DND-41 (cell line): ENCODE measurements around the gene RPGRIP1L.

ENCODE experiments used
- EZH2 ChIP-seq: IDR thresholded peaks from 3 replicates; pipeline ENCODE4 v1.6.1; 2012; ENCODE audit warnings: borderline replicate concordance, low read depth, mild to moderate bottlenecking, moderate library complexity, low read length, inconsistent platforms; ENCODE audit not compliant: severe bottlenecking
- TF ChIP-seq, protein P1 (sequence below): IDR thresholded peaks from 2 replicates; pipeline ENCODE4 v1.5.1; 2012; ENCODE audit warnings: borderline replicate concordance, low read length, moderate library complexity, mild to moderate bottlenecking; ENCODE audit not compliant: poor library complexity, severe bottlenecking; ENCODE audit errors: extremely low read depth

GRCh38 chr16:53620476-53620875, 83.2 kb downstream of the RPGRIP1L start:
- TF ChIP-seq, protein P1, sequence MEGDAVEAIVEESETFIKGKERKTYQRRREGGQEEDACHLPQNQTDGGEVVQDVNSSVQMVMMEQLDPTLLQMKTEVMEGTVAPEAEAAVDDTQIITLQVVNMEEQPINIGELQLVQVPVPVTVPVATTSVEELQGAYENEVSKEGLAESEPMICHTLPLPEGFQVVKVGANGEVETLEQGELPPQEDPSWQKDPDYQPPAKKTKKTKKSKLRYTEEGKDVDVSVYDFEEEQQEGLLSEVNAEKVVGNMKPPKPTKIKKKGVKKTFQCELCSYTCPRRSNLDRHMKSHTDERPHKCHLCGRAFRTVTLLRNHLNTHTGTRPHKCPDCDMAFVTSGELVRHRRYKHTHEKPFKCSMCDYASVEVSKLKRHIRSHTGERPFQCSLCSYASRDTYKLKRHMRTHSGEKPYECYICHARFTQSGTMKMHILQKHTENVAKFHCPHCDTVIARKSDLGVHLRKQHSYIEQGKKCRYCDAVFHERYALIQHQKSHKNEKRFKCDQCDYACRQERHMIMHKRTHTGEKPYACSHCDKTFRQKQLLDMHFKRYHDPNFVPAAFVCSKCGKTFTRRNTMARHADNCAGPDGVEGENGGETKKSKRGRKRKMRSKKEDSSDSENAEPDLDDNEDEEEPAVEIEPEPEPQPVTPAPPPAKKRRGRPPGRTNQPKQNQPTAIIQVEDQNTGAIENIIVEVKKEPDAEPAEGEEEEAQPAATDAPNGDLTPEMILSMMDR: no peak
- TF ChIP-seq EZH2: no peak
